HEK293 (cell line): Measurements from ENCODE around the gene ARHGAP24.

Source experiments
- CTCF ChIA-PET: fragments of 350-600 bp; formaldehyde crosslinking; extraction: SDS; loops from one replicate; lab custom pipeline; 2021; ENCODE audit warnings: antibody characterized with exemption; lab: Yijun Ruan, JAX
- POLR2A ChIA-PET: fragments of 300-600 bp; formaldehyde crosslinking; extraction: SDS; loops from one replicate; lab custom pipeline; 2020; ENCODE audit warnings: antibody characterized with exemption, inconsistent platforms; lab: Yijun Ruan, JAX
- H3K27ac ChIP-seq: fragments of 200-500 bp; sonication (Bioruptor generic); 2 replicates; pipeline ENCODE4 v1.5.1; 2014; ENCODE audit warnings: low read depth, low read length, control low read depth, inconsistent platforms; ENCODE audit errors: extremely low read depth
- H3K36me3 ChIP-seq, 2 experiments: fragments of 200-500 bp in 1 of 2; sonication (Bioruptor generic) in 1 of 2; 1 replicate in 1 of 2; 2 replicates in 1 of 2; pipeline ENCODE4 v1.5.1; 2014 to 2017; ENCODE audit warnings: inconsistent platforms in 2 of 2, low read length in 2 of 2; ENCODE audit not compliant: control insufficient read depth in 2 of 2, insufficient read depth in 1 of 2
- H3K4me1 ChIP-seq: fragments of 200-500 bp; sonication (Bioruptor generic); 2 replicates; pipeline ENCODE4 v1.5.1; 2014; ENCODE audit warnings: mild to moderate bottlenecking, low read length, inconsistent platforms; ENCODE audit not compliant: control insufficient read depth, insufficient read depth
- H3K4me3 ChIP-seq: 2 replicates; pipeline ENCODE4 v1.5.1; 2011; ENCODE audit warnings: low read depth, mild to moderate bottlenecking, control low read depth, low read length, moderate library complexity
- H3K9me3 ChIP-seq: fragments of 200-500 bp; sonication (Bioruptor generic); 2 replicates; pipeline ENCODE4 v1.5.1; 2014; ENCODE audit warnings: low read depth, low read length, inconsistent platforms; ENCODE audit not compliant: control insufficient read depth, insufficient read depth
- KLF16 ChIP-seq: fragments of 450-650 bp; formaldehyde crosslinking; IDR thresholded peaks from 2 replicates; pipeline ENCODE4 v1.5.1; 2017; ENCODE audit warnings: missing biosample characterization, missing genetic modification characterization
- MZF1 ChIP-seq: fragments of 450-650 bp; formaldehyde crosslinking; IDR thresholded peaks from 2 replicates; pipeline ENCODE4 v1.5.1; 2017; ENCODE audit warnings: missing biosample characterization, missing genetic modification characterization, borderline replicate concordance
- SCRT2 ChIP-seq: fragments of 450-650 bp; formaldehyde crosslinking; IDR thresholded peaks from 2 replicates; pipeline ENCODE4 v1.5.1; 2016; ENCODE audit warnings: missing biosample characterization, missing genetic modification characterization
- TCF7L2 ChIP-seq: IDR thresholded peaks from 2 replicates; pipeline ENCODE4 v1.6.1; 2011; ENCODE audit warnings: low read depth, mild to moderate bottlenecking, inconsistent platforms, low read length, moderate library complexity, borderline replicate concordance
- TRIM28 ChIP-seq: IDR thresholded peaks from 2 replicates; pipeline ENCODE4 v1.6.1; 2011; ENCODE audit warnings: low read length, control low read depth, borderline replicate concordance
- ZFHX2 ChIP-seq: fragments of 450-650 bp; formaldehyde crosslinking; conservative IDR thresholded peaks from 2 replicates; pipeline ENCODE4 v1.5.1; 2016; ENCODE audit warnings: missing biosample characterization, missing genetic modification characterization
- ZNF214 ChIP-seq: fragments of 450-650 bp; formaldehyde crosslinking; IDR thresholded peaks from 2 replicates; pipeline ENCODE4 v1.5.1; 2017; ENCODE audit warnings: missing biosample characterization, mild to moderate bottlenecking, missing genetic modification characterization, borderline replicate concordance
- ZNF324 ChIP-seq: fragments of 450-650 bp; formaldehyde crosslinking; IDR thresholded peaks from 2 replicates; pipeline ENCODE4 v1.5.1; 2016; ENCODE audit warnings: missing biosample characterization, missing genetic modification characterization
- ZNF341 ChIP-seq: fragments of 450-650 bp; formaldehyde crosslinking; IDR thresholded peaks from 2 replicates; pipeline ENCODE4; 2016; ENCODE audit warnings: low read depth, missing biosample characterization, missing genetic modification characterization
- ZNF394 ChIP-seq: fragments of 450-650 bp; formaldehyde crosslinking; IDR thresholded peaks from 2 replicates; pipeline ENCODE4 v1.5.1; 2016; ENCODE audit warnings: missing biosample characterization, missing genetic modification characterization, mild to moderate bottlenecking, moderate library complexity, borderline replicate concordance
- ZNF404 ChIP-seq: fragments of 450-650 bp; formaldehyde crosslinking; IDR thresholded peaks from 2 replicates; pipeline ENCODE4 v1.5.1; 2017; ENCODE audit warnings: missing biosample characterization, missing genetic modification characterization
- ZNF558 ChIP-seq: fragments of 450-650 bp; formaldehyde crosslinking; IDR thresholded peaks from 2 replicates; pipeline ENCODE4 v1.5.1; 2016; ENCODE audit warnings: missing biosample characterization, missing genetic modification characterization
- ZNF561 ChIP-seq: fragments of 450-650 bp; IDR thresholded peaks from 2 replicates; pipeline ENCODE4 v1.5.1; 2018; ENCODE audit warnings: missing biosample characterization, missing genetic modification characterization, borderline replicate concordance
- ZNF585B ChIP-seq: fragments of 450-650 bp; formaldehyde crosslinking; IDR thresholded peaks from 2 replicates; pipeline ENCODE4 v1.5.1; 2016; ENCODE audit warnings: missing biosample characterization, missing genetic modification characterization
- ZNF830 ChIP-seq: fragments of 450-650 bp; IDR thresholded peaks from 2 replicates; pipeline ENCODE4 v1.5.0; 2018; ENCODE audit warnings: missing biosample characterization, missing genetic modification characterization, low read depth, mild to moderate bottlenecking, moderate library complexity
- TF ChIP-seq, protein P1 (sequence below): fragments of 450-650 bp; formaldehyde crosslinking; IDR thresholded peaks from 2 replicates; pipeline ENCODE4 v1.5.1; 2016; ENCODE audit warnings: missing biosample characterization, missing genetic modification characterization
- TF ChIP-seq, protein P2 (sequence below): fragments of 450-650 bp; formaldehyde crosslinking; IDR thresholded peaks from 2 replicates; pipeline ENCODE4 v1.5.1; 2016; ENCODE audit warnings: missing biosample characterization, missing genetic modification characterization
- TF ChIP-seq, protein P3 (sequence below): fragments of 450-650 bp; formaldehyde crosslinking; IDR thresholded peaks from 2 replicates; pipeline ENCODE4 v1.5.1; 2017; ENCODE audit warnings: missing biosample characterization, missing genetic modification characterization
- TF ChIP-seq, protein P4 (sequence below): fragments of 450-650 bp; formaldehyde crosslinking; IDR thresholded peaks from 2 replicates; pipeline ENCODE4 v1.5.1; 2016; ENCODE audit warnings: missing biosample characterization, missing genetic modification characterization
- TF ChIP-seq, protein P5 (sequence below): fragments of 450-650 bp; IDR thresholded peaks from 2 replicates; pipeline ENCODE4 v1.5.1; 2018; ENCODE audit warnings: missing biosample characterization, mild to moderate bottlenecking, missing genetic modification characterization
- TF ChIP-seq, protein P6 (sequence below): fragments of 450-650 bp; formaldehyde crosslinking; IDR thresholded peaks from 2 replicates; pipeline ENCODE4 v1.5.1; 2016; ENCODE audit warnings: missing biosample characterization, missing genetic modification characterization

ARHGAP24 gene

DNA sequence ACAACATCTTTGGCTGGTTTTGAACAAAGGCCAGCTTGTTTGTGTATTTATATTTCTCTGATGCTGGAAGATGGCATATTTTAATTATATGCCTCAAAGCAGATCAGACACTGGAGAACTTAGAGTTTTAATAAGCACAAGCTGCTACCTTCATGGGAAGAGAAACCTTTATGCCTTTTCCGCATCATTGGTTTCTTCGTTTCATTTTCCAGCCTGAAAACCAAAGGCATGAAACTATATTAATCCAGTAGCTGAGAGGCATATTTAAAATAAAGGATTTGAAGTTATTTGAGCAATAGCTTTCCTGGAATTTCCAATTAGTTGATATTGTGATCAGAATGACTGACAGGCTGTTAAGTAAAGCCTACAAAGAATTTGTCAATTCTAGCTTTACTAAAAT lies 141.0 kb downstream of the ARHGAP24 start:
- TF ChIP-seq ZNF214 (tag by site-specific recombination) (no peak), ZNF561 (no peak), TRIM28 (no peak), ZNF585B (tag by site-specific recombination) (no peak), KLF16 (no peak)
- TF ChIP-seq, protein P1, sequence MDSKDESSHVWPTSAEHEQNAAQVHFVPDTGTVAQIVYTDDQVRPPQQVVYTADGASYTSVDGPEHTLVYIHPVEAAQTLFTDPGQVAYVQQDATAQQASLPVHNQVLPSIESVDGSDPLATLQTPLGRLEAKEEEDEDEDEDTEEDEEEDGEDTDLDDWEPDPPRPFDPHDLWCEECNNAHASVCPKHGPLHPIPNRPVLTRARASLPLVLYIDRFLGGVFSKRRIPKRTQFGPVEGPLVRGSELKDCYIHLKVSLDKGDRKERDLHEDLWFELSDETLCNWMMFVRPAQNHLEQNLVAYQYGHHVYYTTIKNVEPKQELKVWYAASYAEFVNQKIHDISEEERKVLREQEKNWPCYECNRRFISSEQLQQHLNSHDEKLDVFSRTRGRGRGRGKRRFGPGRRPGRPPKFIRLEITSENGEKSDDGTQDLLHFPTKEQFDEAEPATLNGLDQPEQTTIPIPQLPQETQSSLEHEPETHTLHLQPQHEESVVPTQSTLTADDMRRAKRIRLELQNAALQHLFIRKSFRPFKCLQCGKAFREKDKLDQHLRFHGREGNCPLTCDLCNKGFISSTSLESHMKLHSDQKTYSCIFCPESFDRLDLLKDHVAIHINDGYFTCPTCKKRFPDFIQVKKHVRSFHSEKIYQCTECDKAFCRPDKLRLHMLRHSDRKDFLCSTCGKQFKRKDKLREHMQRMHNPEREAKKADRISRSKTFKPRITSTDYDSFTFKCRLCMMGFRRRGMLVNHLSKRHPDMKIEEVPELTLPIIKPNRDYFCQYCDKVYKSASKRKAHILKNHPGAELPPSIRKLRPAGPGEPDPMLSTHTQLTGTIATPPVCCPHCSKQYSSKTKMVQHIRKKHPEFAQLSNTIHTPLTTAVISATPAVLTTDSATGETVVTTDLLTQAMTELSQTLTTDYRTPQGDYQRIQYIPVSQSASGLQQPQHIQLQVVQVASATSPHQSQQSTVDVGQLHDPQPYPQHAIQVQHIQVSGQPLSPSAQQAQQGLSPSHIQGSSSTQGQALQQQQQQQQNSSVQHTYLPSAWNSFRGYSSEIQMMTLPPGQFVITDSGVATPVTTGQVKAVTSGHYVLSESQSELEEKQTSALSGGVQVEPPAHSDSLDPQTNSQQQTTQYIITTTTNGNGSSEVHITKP (tag by site-specific recombination): no peak
- H3K9me3 ChIP-seq: no peaks in the 10 kb centered on the region
- no peaks in the 10 kb centered on the region for H3K4me1 ChIP-seq
- ChIA-PET CTCF (interaction anchor here (0.6 kb wide), 1 partner anchor 802 kb away, joined by 4 read pairs; no protein-coding TSS in a partner anchor), POLR2A (no interaction called here)
- H3K4me3 ChIP-seq: no peak overlapping the region
- no peaks in the 10 kb centered on the region for H3K36me3 ChIP-seq
- H3K27ac ChIP-seq: no peak overlapping the region

DNA sequence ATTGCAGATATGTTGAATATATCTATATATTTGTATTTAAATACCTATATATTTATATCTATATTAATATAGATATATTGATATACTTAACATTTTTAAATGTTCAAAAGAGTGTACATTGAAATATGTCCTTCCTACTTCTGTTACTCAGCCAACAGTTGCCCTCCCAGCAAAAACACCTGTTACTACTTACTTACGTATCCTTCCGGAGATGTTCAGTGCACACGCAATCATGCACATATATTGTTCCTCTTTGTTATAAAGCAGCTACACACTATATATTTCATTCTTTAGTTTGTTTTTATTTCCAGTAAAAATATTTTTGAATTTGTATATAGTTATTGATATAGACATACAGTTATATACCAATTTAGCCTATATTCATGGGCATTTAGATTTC lies 142.3 kb downstream of the ARHGAP24 start:
- no peak overlapping the region for H3K27ac ChIP-seq
- H3K36me3 ChIP-seq: no peaks in the 10 kb centered on the region
- H3K4me1 ChIP-seq: no peaks in the 10 kb centered on the region
- no peaks in the 10 kb centered on the region for H3K9me3 ChIP-seq
- CTCF ChIA-PET: no interaction called here
- no peak overlapping the region for H3K4me3 ChIP-seq
- POLR2A ChIA-PET: no interaction called here
- no peak for TF ChIP-seq ZNF341
- no peak for TF ChIP-seq ZNF830
- TF ChIP-seq, protein P2, sequence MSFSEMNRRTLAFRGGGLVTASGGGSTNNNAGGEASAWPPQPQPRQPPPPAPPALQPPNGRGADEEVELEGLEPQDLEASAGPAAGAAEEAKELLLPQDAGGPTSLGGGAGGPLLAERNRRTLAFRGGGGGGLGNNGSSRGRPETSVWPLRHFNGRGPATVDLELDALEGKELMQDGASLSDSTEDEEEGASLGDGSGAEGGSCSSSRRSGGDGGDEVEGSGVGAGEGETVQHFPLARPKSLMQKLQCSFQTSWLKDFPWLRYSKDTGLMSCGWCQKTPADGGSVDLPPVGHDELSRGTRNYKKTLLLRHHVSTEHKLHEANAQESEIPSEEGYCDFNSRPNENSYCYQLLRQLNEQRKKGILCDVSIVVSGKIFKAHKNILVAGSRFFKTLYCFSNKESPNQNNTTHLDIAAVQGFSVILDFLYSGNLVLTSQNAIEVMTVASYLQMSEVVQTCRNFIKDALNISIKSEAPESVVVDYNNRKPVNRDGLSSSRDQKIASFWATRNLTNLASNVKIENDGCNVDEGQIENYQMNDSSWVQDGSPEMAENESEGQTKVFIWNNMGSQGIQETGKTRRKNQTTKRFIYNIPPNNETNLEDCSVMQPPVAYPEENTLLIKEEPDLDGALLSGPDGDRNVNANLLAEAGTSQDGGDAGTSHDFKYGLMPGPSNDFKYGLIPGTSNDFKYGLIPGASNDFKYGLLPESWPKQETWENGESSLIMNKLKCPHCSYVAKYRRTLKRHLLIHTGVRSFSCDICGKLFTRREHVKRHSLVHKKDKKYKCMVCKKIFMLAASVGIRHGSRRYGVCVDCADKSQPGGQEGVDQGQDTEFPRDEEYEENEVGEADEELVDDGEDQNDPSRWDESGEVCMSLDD (tag by site-specific recombination): no peak
- no peak for TF ChIP-seq MZF1 (tag by site-specific recombination)
- no peak for TF ChIP-seq ZNF558 (tag by site-specific recombination)
- TF ChIP-seq, protein P3, sequence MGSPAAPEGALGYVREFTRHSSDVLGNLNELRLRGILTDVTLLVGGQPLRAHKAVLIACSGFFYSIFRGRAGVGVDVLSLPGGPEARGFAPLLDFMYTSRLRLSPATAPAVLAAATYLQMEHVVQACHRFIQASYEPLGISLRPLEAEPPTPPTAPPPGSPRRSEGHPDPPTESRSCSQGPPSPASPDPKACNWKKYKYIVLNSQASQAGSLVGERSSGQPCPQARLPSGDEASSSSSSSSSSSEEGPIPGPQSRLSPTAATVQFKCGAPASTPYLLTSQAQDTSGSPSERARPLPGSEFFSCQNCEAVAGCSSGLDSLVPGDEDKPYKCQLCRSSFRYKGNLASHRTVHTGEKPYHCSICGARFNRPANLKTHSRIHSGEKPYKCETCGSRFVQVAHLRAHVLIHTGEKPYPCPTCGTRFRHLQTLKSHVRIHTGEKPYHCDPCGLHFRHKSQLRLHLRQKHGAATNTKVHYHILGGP (tag by site-specific recombination): no peak
- TF ChIP-seq ZNF561: no peak
- TF ChIP-seq ZNF404: no peak
- TF ChIP-seq SCRT2: no peak
- TF ChIP-seq, protein P4, sequence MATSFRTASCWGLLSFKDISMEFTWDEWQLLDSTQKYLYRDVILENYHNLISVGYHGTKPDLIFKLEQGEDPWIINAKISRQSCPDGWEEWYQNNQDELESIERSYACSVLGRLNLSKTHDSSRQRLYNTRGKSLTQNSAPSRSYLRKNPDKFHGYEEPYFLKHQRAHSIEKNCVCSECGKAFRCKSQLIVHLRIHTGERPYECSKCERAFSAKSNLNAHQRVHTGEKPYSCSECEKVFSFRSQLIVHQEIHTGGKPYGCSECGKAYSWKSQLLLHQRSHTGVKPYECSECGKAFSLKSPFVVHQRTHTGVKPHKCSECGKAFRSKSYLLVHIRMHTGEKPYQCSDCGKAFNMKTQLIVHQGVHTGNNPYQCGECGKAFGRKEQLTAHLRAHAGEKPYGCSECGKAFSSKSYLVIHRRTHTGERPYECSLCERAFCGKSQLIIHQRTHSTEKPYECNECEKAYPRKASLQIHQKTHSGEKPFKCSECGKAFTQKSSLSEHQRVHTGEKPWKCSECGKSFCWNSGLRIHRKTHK (tag by site-specific recombination): no peak
- no peak for TF ChIP-seq ZFHX2 (tag by site-specific recombination)
- TF ChIP-seq, protein P5, sequence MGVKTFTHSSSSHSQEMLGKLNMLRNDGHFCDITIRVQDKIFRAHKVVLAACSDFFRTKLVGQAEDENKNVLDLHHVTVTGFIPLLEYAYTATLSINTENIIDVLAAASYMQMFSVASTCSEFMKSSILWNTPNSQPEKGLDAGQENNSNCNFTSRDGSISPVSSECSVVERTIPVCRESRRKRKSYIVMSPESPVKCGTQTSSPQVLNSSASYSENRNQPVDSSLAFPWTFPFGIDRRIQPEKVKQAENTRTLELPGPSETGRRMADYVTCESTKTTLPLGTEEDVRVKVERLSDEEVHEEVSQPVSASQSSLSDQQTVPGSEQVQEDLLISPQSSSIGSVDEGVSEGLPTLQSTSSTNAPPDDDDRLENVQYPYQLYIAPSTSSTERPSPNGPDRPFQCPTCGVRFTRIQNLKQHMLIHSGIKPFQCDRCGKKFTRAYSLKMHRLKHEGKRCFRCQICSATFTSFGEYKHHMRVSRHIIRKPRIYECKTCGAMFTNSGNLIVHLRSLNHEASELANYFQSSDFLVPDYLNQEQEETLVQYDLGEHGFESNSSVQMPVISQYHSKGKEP (tag by site-specific recombination): no peak
- no peak for TF ChIP-seq ZNF394 (tag by site-specific recombination)
- no peak for TF ChIP-seq TCF7L2
- TF ChIP-seq ZNF324: no peak
- TF ChIP-seq, protein P6, sequence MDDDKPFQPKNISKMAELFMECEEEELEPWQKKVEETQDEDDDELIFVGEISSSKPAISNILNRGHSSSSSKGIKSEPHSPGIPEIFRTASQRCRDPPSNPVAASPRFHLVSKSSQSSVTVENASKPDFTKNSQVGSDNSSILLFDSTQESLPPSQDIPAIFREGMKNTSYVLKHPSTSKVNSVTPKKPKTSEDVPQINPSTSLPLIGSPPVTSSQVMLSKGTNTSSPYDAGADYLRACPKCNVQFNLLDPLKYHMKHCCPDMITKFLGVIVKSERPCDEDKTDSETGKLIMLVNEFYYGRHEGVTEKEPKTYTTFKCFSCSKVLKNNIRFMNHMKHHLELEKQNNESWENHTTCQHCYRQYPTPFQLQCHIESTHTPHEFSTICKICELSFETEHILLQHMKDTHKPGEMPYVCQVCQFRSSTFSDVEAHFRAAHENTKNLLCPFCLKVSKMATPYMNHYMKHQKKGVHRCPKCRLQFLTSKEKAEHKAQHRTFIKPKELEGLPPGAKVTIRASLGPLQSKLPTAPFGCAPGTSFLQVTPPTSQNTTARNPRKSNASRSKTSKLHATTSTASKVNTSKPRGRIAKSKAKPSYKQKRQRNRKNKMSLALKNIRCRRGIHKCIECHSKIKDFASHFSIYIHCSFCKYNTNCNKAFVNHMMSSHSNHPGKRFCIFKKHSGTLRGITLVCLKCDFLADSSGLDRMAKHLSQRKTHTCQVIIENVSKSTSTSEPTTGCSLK (tag by site-specific recombination): no peak
